GM18526 (cell line): ENCODE results near the gene SLCO4A1.

Experiments
- POLR2A ChIP-seq: IDR thresholded peaks from 3 replicates; pipeline ENCODE4 v1.6.1; 2011; ENCODE audit not compliant: insufficient read length; ENCODE audit errors: extremely low read depth

The SLCO4A1 gene

GRCh38 chr20:62604796-62605195 is 37.5 kb upstream of the SLCO4A1 start:
- no peak for TF ChIP-seq POLR2A

- TF ChIP-seq POLR2A, result no peak
These were observed 36.9 kb upstream of the SLCO4A1 start for GRCh38 chr20:62605236-62605943.

GRCh38 chr20:62606016-62606415 is 36.3 kb upstream of the SLCO4A1 start:
- no peak for TF ChIP-seq POLR2A

- TF ChIP-seq POLR2A, result no peak
These were observed 35.6 kb upstream of the SLCO4A1 start for GRCh38 chr20:62606551-62607201.

- no peak for TF ChIP-seq POLR2A
These were observed 34.7 kb upstream of the SLCO4A1 start for GRCh38 chr20:62607366-62608217.

GRCh38 chr20:62608218-62608565 is 34.1 kb upstream of the SLCO4A1 start:
- no peak for TF ChIP-seq POLR2A

GRCh38 chr20:62609279-62609720 is 33.0 kb upstream of the SLCO4A1 start:
- no peak for TF ChIP-seq POLR2A

- no peak for TF ChIP-seq POLR2A
These were observed 32.2 kb upstream of the SLCO4A1 start for GRCh38 chr20:62609811-62610757.

- TF ChIP-seq POLR2A, result no peak
These were observed 31.3 kb upstream of the SLCO4A1 start for GRCh38 chr20:62611012-62611411.

GRCh38 chr20:62611819-62612218 is 30.5 kb upstream of the SLCO4A1 start:
- no peak for TF ChIP-seq POLR2A

- TF ChIP-seq POLR2A, result no peak
These were observed 28.0 kb upstream of the SLCO4A1 start for GRCh38 chr20:62614085-62614960.

- no peak for TF ChIP-seq POLR2A
These were observed 27.2 kb upstream of the SLCO4A1 start for GRCh38 chr20:62614961-62615680.

- no peak for TF ChIP-seq POLR2A
These were observed 26.5 kb upstream of the SLCO4A1 start for GRCh38 chr20:62615750-62616251.
